ENCODE measurements around the gene SOX1.

Gene SOX1

DNA sequence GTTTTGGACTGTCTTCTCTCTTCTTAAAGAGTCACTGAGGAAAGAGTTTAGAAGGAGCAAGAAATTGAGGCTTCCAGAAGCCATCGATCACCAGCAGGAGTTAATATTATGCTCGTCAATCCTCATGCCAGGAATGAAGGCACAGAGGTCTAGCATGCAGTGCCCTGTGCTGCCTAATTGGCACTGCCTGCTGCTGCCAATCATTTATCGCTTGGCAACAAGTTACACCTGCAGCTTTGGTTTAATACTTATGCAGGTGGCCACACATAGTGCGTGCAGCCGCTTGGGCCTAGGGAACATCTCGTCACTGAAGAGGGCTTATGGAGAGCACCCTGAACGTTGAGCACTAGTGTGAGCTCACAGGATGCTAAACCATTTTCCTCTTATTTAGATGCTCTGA is 2.7 kb upstream of the SOX1 start:
- no peaks in the 10 kb centered on the region for H4K20me1 ChIP-seq (ENCODE audit: insufficient read depth, low read length)
- H3K36me3 ChIP-seq (ENCODE audit: insufficient read depth, low read length): no peaks in the 10 kb centered on the region
- no peak for ATAC-seq (ENCODE audit: insufficient read depth, low read depth)
- no peak overlapping the region for H3K9ac ChIP-seq (ENCODE audit: low read depth, low read length)
- no peaks in the 10 kb centered on the region for H3K9me3 ChIP-seq (ENCODE audit: insufficient read depth, low read length, severe bottlenecking)
- no peak overlapping the region for H3K4me3 ChIP-seq (ENCODE audit: low read depth in 1 of 2, low read length in 2 of 2)
- H2AFZ ChIP-seq (ENCODE audit: low read depth, low read length): no peak overlapping the region
- H3K79me2 ChIP-seq (ENCODE audit: insufficient read depth, low read length): no peaks in the 10 kb centered on the region
- DNase-seq: no peak
- H3K27me3 ChIP-seq (ENCODE audit: insufficient read depth, low read length, poor library complexity): peaks cover 3% of the 10 kb centered on the region
- H3K4me1 ChIP-seq (ENCODE audit: insufficient read depth, low read length): no peaks in the 10 kb centered on the region
- TF ChIP-seq, protein P1, sequence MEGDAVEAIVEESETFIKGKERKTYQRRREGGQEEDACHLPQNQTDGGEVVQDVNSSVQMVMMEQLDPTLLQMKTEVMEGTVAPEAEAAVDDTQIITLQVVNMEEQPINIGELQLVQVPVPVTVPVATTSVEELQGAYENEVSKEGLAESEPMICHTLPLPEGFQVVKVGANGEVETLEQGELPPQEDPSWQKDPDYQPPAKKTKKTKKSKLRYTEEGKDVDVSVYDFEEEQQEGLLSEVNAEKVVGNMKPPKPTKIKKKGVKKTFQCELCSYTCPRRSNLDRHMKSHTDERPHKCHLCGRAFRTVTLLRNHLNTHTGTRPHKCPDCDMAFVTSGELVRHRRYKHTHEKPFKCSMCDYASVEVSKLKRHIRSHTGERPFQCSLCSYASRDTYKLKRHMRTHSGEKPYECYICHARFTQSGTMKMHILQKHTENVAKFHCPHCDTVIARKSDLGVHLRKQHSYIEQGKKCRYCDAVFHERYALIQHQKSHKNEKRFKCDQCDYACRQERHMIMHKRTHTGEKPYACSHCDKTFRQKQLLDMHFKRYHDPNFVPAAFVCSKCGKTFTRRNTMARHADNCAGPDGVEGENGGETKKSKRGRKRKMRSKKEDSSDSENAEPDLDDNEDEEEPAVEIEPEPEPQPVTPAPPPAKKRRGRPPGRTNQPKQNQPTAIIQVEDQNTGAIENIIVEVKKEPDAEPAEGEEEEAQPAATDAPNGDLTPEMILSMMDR (IDR thresholded peaks at IDR 0.05; ENCODE audit: borderline replicate concordance, extremely low read depth, low read length, poor library complexity, severe bottlenecking): no peak
- TF ChIP-seq EZH2 (IDR thresholded peaks at IDR 0.05; ENCODE audit: borderline replicate concordance, low read depth, low read length, severe bottlenecking): no peak
- no peak overlapping the region for H3K27ac ChIP-seq (ENCODE audit: low read length)
- no peak overlapping the region for H3K4me2 ChIP-seq (ENCODE audit: insufficient read depth, low read length)

DNA sequence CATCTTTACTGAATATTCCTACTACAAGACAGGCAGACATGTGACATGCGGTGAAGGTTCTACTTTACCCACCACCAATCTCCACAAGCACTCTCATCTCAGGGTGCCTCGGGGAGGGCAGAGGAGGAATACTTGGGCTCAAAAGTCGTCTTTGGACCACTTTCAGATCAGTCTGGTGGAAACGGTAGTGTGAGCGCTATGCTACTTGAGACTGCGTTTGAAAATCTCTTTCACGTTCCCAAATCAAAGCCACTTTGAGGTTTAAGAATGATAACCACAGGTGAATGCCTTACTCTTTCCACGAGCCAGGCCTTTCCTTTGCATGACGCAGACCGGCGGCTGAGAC is 1.5 kb upstream of the SOX1 start:
- no peaks in the 10 kb centered on the region for H3K4me1 ChIP-seq (ENCODE audit: insufficient read depth, low read length)
- no peaks in the 10 kb centered on the region for H3K36me3 ChIP-seq (ENCODE audit: insufficient read depth, low read length)
- H3K79me2 ChIP-seq (ENCODE audit: insufficient read depth, low read length): no peaks in the 10 kb centered on the region
- no peaks in the 10 kb centered on the region for H4K20me1 ChIP-seq (ENCODE audit: insufficient read depth, low read length)
- H3K27ac ChIP-seq (ENCODE audit: low read length): no peak overlapping the region
- no peaks in the 10 kb centered on the region for H3K9me3 ChIP-seq (ENCODE audit: insufficient read depth, low read length, severe bottlenecking)
- H3K4me3 ChIP-seq (ENCODE audit: low read depth in 1 of 2, low read length in 2 of 2): no peak overlapping the region
- TF ChIP-seq, protein P1 (IDR thresholded peaks at IDR 0.05; ENCODE audit: borderline replicate concordance, extremely low read depth, low read length, poor library complexity, severe bottlenecking): no peak
- TF ChIP-seq EZH2 (IDR thresholded peaks at IDR 0.05; ENCODE audit: borderline replicate concordance, low read depth, low read length, severe bottlenecking): no peak
- ATAC-seq (ENCODE audit: insufficient read depth, low read depth) (no peak), DNase-seq (no peak)
- H3K27me3 ChIP-seq (ENCODE audit: insufficient read depth, low read length, poor library complexity): peaks cover 3% of the 10 kb centered on the region
- H3K9ac ChIP-seq (ENCODE audit: low read depth, low read length): no peak overlapping the region
- H3K4me2 ChIP-seq (ENCODE audit: insufficient read depth, low read length): no peak overlapping the region
- no peak overlapping the region for H2AFZ ChIP-seq (ENCODE audit: low read depth, low read length)

DNA sequence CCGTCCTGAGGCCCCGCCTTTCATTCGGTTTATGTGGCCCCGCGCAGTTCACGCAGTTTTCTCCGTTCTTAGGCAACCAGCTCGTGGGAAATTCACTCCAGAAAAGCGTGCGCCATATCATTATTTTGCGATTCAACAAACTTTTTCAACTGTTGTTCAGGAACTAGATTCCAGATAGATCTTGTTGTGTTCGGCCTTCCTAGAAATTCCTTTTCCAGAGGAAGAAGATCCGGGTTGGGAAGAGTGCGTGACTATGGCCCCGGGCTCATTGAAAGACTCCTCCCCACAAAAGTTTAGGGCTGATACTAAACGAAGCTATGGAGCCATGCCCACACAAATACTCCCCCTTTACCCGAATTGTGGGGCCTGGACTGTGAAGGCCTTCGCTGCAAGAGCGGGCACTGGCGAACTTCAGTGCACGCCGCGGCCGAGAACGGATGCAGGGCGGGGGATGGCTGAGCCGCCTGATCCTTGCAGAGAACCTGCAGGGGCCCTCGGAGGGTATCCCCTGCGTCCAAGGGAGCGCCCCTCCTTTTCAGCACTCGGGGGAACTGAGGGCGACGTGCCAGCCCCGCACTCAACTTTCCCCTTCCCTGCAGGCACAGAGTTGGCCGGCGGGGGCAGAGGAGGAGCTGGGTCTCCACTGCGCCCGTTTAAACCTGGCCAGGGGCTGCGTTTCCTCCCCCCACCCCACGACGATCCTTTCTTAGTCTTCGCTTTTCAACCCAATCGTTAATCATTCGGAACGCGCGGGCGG is 904 bp upstream of the SOX1 start:
- TF ChIP-seq, protein P1 (IDR thresholded peaks at IDR 0.05; ENCODE audit: borderline replicate concordance, extremely low read depth, low read length, poor library complexity, severe bottlenecking): no peak
- no peak for TF ChIP-seq EZH2 (IDR thresholded peaks at IDR 0.05; ENCODE audit: borderline replicate concordance, low read depth, low read length, severe bottlenecking)
- H3K4me2 ChIP-seq (ENCODE audit: insufficient read depth, low read length): no peak overlapping the region
- no peak overlapping the region for H3K27ac ChIP-seq (ENCODE audit: low read length)
- H3K9ac ChIP-seq (ENCODE audit: low read depth, low read length): no peak overlapping the region
- no peaks in the 10 kb centered on the region for H3K9me3 ChIP-seq (ENCODE audit: insufficient read depth, low read length, severe bottlenecking)
- H3K36me3 ChIP-seq (ENCODE audit: insufficient read depth, low read length): no peaks in the 10 kb centered on the region
- no peak for ATAC-seq (ENCODE audit: insufficient read depth, low read depth)
- no peak overlapping the region for H2AFZ ChIP-seq (ENCODE audit: low read depth, low read length)
- no peak for DNase-seq
- peaks cover 3% of the 10 kb centered on the region for H3K27me3 ChIP-seq (ENCODE audit: insufficient read depth, low read length, poor library complexity)
- no peaks in the 10 kb centered on the region for H4K20me1 ChIP-seq (ENCODE audit: insufficient read depth, low read length)
- no peaks in the 10 kb centered on the region for H3K4me1 ChIP-seq (ENCODE audit: insufficient read depth, low read length)
- no peaks in the 10 kb centered on the region for H3K79me2 ChIP-seq (ENCODE audit: insufficient read depth, low read length)
- H3K4me3 ChIP-seq (ENCODE audit: low read depth in 1 of 2, low read length in 2 of 2): no peak overlapping the region
